Measurements from ENCODE around the gene OGDH. TPM values are rescaled to one million over a fixed set of nuclear protein-coding genes. Genes with fewer than 3 reads are reported as not detected.

Gene OGDH
- total and polyA plus RNA-seq, 8 donors = 46.6 to 184 (median 56.1) TPM

DNA sequence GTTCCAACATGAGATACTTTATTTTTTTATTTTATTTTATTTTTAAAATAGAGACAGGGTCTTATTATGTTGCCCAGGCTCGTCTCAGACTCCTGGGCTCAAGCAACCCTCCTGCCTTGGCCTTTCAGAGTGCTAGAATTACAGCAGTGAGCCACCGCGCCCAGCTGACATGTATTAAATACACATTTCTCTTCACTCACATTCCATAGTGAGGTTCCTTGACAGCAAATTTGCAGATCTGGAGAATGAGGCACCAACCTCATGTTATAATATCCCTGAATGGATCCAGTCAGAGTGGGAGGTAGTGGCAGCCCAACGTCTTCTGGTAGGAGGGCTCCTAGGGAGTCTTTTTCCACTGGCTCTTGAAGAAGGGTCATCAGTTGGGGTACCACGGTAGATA, 46.1 kb downstream of the OGDH start:
- DNase-seq = no peak
- Histone ChIP-seq H3K36me3 (peaks cover 0 to 87% of the 10 kb centered on the region in 2 donors), H3K4me1 (no peaks in the 10 kb centered on the region), H3K27me3 (no peaks in the 10 kb centered on the region), H3K4me3 (no peak overlapping the region), H3K9me3 (no peaks in the 10 kb centered on the region), H3K27ac (no peak overlapping the region)
- no peak for ATAC-seq
- TF ChIP-seq, protein P1, sequence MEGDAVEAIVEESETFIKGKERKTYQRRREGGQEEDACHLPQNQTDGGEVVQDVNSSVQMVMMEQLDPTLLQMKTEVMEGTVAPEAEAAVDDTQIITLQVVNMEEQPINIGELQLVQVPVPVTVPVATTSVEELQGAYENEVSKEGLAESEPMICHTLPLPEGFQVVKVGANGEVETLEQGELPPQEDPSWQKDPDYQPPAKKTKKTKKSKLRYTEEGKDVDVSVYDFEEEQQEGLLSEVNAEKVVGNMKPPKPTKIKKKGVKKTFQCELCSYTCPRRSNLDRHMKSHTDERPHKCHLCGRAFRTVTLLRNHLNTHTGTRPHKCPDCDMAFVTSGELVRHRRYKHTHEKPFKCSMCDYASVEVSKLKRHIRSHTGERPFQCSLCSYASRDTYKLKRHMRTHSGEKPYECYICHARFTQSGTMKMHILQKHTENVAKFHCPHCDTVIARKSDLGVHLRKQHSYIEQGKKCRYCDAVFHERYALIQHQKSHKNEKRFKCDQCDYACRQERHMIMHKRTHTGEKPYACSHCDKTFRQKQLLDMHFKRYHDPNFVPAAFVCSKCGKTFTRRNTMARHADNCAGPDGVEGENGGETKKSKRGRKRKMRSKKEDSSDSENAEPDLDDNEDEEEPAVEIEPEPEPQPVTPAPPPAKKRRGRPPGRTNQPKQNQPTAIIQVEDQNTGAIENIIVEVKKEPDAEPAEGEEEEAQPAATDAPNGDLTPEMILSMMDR (IDR thresholded peaks at IDR 0.05) = no peak
- intact Hi-C loops (cut with DNase I) = no loop called here

DNA sequence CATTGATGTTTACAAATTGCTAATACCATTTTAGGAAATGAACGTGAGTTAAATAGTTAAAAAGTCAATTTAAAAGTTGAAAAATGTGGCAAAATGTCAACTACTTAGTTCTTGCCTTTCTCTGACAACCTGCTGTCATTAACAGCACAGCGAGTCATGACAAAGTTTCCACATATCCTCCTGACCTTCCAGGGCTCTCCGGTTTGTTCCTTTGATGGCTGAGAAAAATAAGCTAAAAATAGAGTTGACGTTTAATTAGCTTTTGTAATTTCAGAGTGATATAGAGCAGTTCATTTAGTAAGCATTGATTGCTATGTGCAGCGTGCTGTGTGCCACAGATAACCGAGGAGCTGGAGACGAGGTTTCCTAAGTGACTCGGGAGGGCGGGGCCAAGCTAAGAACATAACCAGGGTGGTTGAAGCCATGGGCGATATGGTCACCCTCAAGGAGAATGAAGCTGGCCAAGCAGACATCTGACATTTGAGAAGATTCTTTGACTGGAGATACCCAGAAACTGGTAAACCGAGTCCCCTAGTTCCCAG, 47.9 kb downstream of the OGDH start:
- TF ChIP-seq, protein P1 (IDR thresholded peaks at IDR 0.05) = no peak
- Histone ChIP-seq H3K4me1 (no peaks in the 10 kb centered on the region), H3K27me3 (no peaks in the 10 kb centered on the region), H3K9me3 (no peaks in the 10 kb centered on the region), H3K27ac (no peak overlapping the region), H3K4me3 (no peak overlapping the region), H3K36me3 (peaks cover 0 to 77% of the 10 kb centered on the region in 2 donors)
- DNase-seq (no peak), ATAC-seq (no peak)
- intact Hi-C loops (cut with DNase I) = no loop called here

DNA sequence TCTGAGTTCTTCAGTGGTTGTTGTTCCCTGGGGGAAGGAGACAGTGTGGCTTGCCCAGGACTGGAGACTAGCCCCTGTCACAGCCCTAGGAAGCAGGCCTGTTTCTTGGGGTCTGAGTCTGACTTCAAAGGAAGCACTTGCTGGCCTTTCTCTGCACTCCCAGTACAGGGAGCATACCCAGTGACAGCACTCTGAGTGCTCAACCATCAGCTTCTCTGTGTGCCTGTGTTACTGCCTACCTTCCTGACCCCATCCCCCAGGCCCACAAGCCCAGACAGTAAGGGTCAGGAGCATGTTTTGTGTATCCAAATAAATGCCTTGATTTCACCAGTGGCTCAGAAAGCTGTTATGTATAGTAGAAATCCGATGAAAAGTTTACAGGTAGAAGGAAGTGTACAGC, 48.9 kb downstream of the OGDH start:
- intact Hi-C loops (cut with DNase I) = no loop called here
- H3K27ac ChIP-seq = peak overlapping the region in 1 of 2 donors; percentile 26
- ATAC-seq = no peak

DNA sequence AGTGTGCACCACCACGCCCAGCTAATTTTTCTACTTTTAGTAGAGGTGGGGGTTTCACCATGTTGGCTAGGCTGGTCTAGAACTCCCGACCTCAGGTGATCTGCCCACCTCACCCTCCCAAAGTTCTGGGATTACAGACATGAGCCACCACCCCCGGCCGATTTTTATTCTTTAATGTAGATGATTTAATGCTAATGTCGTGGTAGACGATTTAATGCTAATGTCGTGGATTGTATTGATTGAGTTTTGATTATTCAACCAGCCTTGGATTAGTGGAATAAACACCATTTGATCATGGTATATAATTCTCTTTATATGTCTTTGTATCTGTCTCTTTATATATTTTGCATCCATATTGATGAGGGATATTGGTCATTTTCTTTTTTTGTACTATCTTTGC, 52.6 kb downstream of the OGDH start:
- Histone ChIP-seq H3K4me3 (no peak overlapping the region), H3K27me3 (no peaks in the 10 kb centered on the region), H3K4me1 (no peaks in the 10 kb centered on the region), H3K27ac (no peak overlapping the region), H3K36me3 (peaks cover 0 to 78% of the 10 kb centered on the region in 2 donors), H3K9me3 (peaks cover 0 to 17% of the 10 kb centered on the region in 2 donors)
- intact Hi-C loops (cut with DNase I) = no loop called here
- TF ChIP-seq, protein P1 (IDR thresholded peaks at IDR 0.05) = no peak
- no peak for DNase-seq
- no peak for ATAC-seq

More for the DNA sequence above, 48.9 kb downstream of the OGDH start:
- peaks cover 0 to 77% of the 10 kb centered on the region in 2 donors for H3K36me3 ChIP-seq
- TF ChIP-seq, protein P1 (IDR thresholded peaks at IDR 0.05) = no peak
- no peak overlapping the region for H3K4me3 ChIP-seq
- no peaks in the 10 kb centered on the region for H3K4me1 ChIP-seq
- peaks cover 0 to 2% of the 10 kb centered on the region in 2 donors for H3K9me3 ChIP-seq
- DNase-seq = no peak
- H3K27me3 ChIP-seq = no peaks in the 10 kb centered on the region

DNA sequence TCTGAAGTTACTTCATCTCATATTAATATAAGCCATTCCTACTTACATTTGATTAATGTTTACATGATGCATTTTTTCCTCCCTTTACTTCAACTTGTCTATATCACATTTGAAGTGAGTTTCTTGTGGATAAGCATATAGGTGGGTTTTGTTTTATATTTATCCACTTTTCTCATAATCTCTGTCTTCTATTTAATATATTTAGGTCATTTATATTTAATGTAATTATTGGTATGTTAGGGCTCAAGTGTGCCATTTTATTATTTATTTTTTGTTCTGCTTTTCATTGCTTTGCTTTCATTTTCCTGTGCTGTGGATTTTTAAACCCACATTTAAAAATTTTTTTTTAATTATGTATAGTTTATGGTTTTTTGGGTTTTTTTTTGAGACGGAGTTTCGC, 54.8 kb downstream of the OGDH start:
- no peak overlapping the region for H3K4me3 ChIP-seq
- H3K4me1 ChIP-seq = no peaks in the 10 kb centered on the region
- peaks cover 0 to 17% of the 10 kb centered on the region in 2 donors for H3K9me3 ChIP-seq
- no peak for DNase-seq
- H3K27me3 ChIP-seq = no peaks in the 10 kb centered on the region
- ATAC-seq = no peak
- H3K36me3 ChIP-seq = peaks cover 0 to 71% of the 10 kb centered on the region in 2 donors
- no peak overlapping the region for H3K27ac ChIP-seq
- TF ChIP-seq, protein P1 (IDR thresholded peaks at IDR 0.05) = no peak
- intact Hi-C loops (cut with DNase I) = no loop called here
